ENCODE measurements around the gene PLEKHB2. TPM values are rescaled to one million over a fixed set of nuclear protein-coding genes. Genes with fewer than 3 reads are reported as not detected.
A peak's percentile ranks its signal among the peaks of the same experiment; 100 is the strongest.
"Not testable (repeated sequence)": the region's sequence is repeated elsewhere in the genome, so short reads cannot be mapped to it uniquely, and the experiment has no call there.

Gene PLEKHB2
- total and polyA plus RNA-seq, 2 experiments from 2014 or later, result 39.8 to 99.2 TPM

- not testable (repeated sequence) for H3K27ac ChIP-seq (ENCODE audit: low read depth)
- DNase-seq (ENCODE audit: low spot score), result peak; percentile 34
These were observed 88.3 kb downstream of the PLEKHB2 start for GRCh38 chr2:131193421-131193820.

DNA sequence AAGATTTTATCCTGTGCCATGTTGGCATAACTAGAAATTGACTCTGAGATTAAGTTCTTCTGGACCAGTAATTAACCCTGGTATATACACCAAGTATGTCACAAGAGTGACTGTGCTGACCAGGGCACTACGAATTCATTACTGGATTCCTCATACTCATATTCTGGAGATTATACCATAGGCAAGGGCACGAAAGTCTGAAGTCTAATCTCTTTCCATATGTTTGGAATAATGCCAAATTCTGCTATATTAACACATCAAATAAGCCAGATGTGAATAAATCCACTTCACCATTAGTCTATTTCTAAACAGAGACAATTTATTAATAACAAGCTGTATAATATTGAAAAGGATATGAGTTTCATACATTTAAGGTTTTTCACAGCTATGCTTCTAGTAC lies 91.0 kb downstream of the PLEKHB2 start:
- H4K20me1 ChIP-seq (replicated peaks; ENCODE audit: insufficient read depth); H3K27ac ChIP-seq (ENCODE audit: low read depth); H3K9me2 ChIP-seq (ENCODE audit: insufficient read depth); DNase-seq (ENCODE audit: low spot score); H3K79me2 ChIP-seq (replicated peaks; ENCODE audit: insufficient read depth); H3K27me3 Mint-ChIP-seq (ENCODE audit: insufficient read depth, low read depth, poor library complexity); H3K27ac Mint-ChIP-seq; H3K4me1 Mint-ChIP-seq; ATAC-seq; H3K4me1 ChIP-seq (ENCODE audit: insufficient read depth); H3K4me3 Mint-ChIP-seq; H2AFZ ChIP-seq; H3K9me3 Mint-ChIP-seq; H3K4me3 ChIP-seq; H3K4me2 ChIP-seq; H3F3A ChIP-seq (replicated peaks; ENCODE audit: low read depth); H3K36me3 Mint-ChIP-seq (ENCODE audit: low read depth); H3K27me3 ChIP-seq (ENCODE audit: insufficient read depth); H3K36me3 ChIP-seq (ENCODE audit: insufficient read depth): not testable (repeated sequence)

More at GRCh38 chr2:131193421-131193820, 88.3 kb downstream of the PLEKHB2 start:
- H3K27me3 ChIP-seq (ENCODE audit: insufficient read depth); H3K9me2 ChIP-seq (ENCODE audit: insufficient read depth); H3F3A ChIP-seq (replicated peaks; ENCODE audit: low read depth); H3K36me3 Mint-ChIP-seq (ENCODE audit: low read depth); H3K4me1 ChIP-seq (ENCODE audit: insufficient read depth); H3K4me2 ChIP-seq; H3K4me3 Mint-ChIP-seq; H3K4me1 Mint-ChIP-seq; H3K4me3 ChIP-seq; H3K27ac Mint-ChIP-seq; H4K20me1 ChIP-seq (replicated peaks; ENCODE audit: insufficient read depth); H3K36me3 ChIP-seq (ENCODE audit: insufficient read depth); H3K9me3 Mint-ChIP-seq; H3K79me2 ChIP-seq (replicated peaks; ENCODE audit: insufficient read depth); ATAC-seq; H3K27me3 Mint-ChIP-seq (ENCODE audit: insufficient read depth, low read depth, poor library complexity): not testable (repeated sequence)
- H2AFZ ChIP-seq, result peak overlapping the region; percentile 7; the same call in 1 of the 2 replicates

Small RNA genes lying within 50 kb of the gene (small RNA-seq; reads per million reads assigned to genes)
- not detected for gene AC009477.1 (ENCODE audit: low replicate concordance)

Other genes with a start within 250 kb of the PLEKHB2 start
- 70.5 and 76.8 TPM in 2 replicates for gene FAM168B, start 11.9 kb upstream of the PLEKHB2 start, total RNA-seq (2014; rRNA removed; shearing (Covaris generic))
- 18.8 and 19.1 TPM in 2 replicates for gene FAM168B, start 11.9 kb upstream of the PLEKHB2 start, polyA plus RNA-seq (2016; fragmentation: Nextera tagmentation; extraction: Ambion mirVana)
- gene POTEE, start 104.2 kb downstream of the PLEKHB2 start, total RNA-seq (2014; rRNA removed; shearing (Covaris generic)), result 0.12 and 0.97 TPM in 2 replicates
- gene POTEE, start 104.2 kb downstream of the PLEKHB2 start, polyA plus RNA-seq (2016; fragmentation: Nextera tagmentation; extraction: Ambion mirVana), result 0.50 and 0.79 TPM in 2 replicates

Measured in GM23338 (cell line).